GM18861 (cell line): ENCODE measurements around the gene GPC3.
"Not testable (repeated sequence)": the region's sequence is repeated elsewhere in the genome, so short reads cannot be mapped to it uniquely, and the experiment has no call there.

ENCODE experiments used
- ATAC-seq: cut with Tn5 transposase; IDR thresholded peaks from one replicate; pipeline ENCODE4 v1.9.1; 2021; ENCODE audit not compliant: unreplicated experiment

Gene GPC3

DNA sequence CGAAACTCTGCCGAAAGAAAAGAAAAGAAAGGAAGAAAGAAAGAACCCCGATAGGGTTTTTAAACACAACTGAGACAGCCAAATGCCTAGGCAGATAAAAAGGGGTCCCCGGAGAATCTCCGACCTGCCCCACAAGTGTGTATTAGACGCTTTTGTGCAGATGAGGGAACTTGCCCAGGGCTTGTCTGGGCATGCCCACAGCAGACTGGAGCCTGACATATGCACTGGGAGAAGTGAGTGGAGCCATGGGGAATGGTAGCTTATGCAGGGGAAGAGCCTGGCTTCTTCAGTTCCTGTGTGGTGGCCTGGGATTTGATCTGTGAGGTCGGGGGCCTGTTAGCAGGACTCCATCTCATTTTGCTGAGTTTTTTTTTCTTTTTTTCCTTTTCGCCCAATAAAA, 199.0 kb downstream of the GPC3 start:
- no peak for ATAC-seq

- peak; percentile 83 for ATAC-seq
Observed at GRCh38 chrX:133783274-133783673, 202.1 kb downstream of the GPC3 start.

DNA sequence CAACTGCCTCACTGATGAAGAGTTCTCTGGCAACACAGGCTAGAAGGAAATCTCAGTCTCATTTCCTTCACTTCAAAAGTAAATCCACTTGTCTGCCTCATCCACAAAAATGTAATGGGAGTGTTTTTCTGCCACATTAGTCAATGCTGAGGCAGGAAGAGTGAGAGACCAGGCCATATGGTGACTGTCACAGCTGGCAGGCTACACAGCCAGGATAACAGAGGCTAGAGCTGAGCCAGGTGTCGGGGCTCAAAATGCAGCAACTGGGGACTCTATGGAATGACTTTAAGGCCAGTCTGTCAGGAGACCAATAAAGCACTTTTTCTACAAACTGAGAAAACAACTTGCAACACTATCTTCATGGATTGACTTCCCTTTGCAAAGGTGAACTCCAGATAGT, 204.2 kb downstream of the GPC3 start:
- no peak for ATAC-seq

GRCh38 chrX:133776072-133776471, 209.3 kb downstream of the GPC3 start:
- ATAC-seq = no peak

GRCh38 chrX:133774807-133775206, 210.6 kb downstream of the GPC3 start:
- no peak for ATAC-seq

GRCh38 chrX:133771086-133771646, 214.2 kb downstream of the GPC3 start:
- ATAC-seq = no peak

DNA sequence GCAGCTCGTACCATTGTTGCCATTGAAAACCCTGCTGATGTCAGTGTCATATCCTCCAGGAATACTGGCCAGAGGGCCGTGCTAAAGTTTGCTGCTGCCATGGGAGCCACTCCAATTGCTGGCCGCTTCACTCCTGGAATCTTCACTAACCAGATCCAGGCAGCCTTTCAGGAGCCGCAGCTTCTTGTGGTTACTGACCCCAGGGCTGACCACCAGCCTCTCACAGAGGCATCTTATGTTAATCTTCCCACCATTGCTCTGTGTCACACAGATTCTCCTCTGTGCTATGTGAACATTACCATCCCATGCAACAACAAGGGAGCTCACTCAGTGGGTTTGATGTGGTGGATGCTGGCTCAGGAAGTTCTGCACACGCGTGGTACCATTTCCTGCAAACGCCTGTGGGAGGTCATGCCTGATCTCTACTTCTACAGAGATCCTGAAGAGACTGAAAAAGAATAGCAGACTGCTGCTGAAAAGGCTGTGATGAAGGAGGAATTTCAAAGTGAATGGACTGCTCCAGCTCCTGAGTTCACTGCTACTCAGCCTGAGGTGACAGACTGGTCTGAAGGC, 222.3 kb downstream of the GPC3 start:
- not testable (repeated sequence) for ATAC-seq

DNA sequence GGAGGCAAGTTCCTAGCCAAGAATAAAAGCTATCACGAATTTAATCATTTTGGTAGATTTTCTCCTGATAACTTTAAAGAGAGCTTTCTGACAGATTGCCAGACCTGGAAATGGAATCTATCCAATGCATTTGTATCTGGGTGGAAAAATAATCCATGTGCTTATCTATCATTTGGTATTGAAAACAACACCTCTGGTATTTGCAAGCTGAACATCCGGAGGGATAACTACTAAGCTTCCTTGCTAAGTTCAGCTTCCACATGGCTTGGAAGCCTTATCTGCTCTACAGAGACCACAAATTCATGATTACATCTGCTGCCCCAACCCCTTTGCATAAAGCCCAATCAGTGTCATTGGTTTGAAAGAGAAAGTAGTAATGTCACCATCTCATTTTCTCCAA, 230.7 kb downstream of the GPC3 start:
- ATAC-seq = no peak

- no peak for ATAC-seq
Observed at GRCh38 chrX:133749951-133750350, 235.4 kb downstream of the GPC3 start.

DNA sequence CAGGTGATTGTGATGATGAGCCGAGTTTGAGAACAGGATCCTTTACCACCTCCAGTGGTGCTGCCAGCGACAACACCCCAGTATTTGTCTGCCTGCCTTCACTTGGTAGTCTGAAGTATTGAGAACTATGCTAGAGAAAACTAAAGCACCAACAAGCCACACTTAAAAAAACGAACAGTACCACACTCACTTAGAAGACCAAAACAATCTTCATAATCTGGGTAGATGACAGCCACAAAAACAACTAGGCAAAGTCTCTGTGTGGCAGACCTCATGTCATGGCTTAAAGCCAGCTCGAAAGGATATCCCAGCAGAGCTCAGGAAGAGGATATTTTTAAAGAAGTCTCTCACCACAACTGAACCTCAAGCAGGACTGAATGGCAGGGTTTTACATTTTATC, 236.0 kb downstream of the GPC3 start:
- no peak for ATAC-seq

GRCh38 chrX:133747196-133747595, 238.2 kb downstream of the GPC3 start:
- no peak for ATAC-seq

GRCh38 chrX:133746593-133746992, 238.8 kb downstream of the GPC3 start:
- no peak for ATAC-seq

DNA sequence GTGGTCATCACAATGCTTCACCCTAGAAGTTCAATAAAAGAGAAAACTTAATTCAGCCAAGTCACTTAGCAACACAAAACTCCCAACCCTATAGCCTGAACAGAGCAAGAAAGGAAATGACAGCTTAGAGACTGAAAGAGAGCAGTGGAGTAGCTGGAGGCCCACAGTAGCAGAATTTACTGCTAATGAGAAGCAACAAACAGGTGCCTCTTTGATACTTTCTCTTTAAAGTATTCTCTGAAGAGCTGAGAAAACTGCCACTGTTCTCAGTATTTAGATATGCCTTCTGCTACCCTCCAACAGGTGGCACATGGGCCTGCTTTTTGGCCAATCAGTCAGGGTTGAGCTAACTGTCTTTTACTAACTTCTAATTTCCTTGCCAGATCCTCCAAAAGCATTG, 240.0 kb downstream of the GPC3 start:
- ATAC-seq = peak; percentile 67

DNA sequence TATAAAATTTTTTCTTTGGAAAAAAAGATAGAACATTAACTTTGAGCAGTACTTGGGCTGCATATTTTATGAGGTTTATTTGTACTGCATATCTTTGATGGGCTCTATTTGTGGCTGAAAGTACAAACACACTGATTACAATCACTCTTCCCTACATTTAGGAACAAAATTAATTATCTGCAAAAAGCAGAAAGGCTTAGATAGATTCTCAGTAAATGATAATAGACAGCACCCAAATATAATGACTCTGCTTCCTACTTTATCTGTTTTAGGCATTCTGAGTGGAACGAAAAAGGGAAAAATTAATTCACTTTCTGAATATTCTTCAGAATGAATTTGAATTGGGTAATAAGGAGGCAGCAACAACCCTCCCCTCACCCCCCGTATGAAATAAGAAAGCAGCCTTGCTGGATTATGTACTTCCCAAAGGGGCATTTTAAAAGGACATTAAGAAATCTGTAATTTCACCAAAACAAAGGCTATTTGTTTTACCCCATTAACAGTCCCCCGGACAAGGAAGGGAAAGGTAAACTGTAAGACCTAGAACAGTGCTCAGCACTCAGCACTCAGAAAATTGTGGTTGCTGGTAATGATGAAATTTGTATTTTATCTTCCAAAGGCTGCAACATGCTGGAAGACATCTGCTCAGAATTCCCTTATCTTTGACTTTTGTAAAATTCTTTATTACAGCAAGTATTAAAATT, 242.6 kb downstream of the GPC3 start:
- no peak for ATAC-seq

GRCh38 chrX:133741303-133741702, 244.1 kb downstream of the GPC3 start:
- no peak for ATAC-seq

DNA sequence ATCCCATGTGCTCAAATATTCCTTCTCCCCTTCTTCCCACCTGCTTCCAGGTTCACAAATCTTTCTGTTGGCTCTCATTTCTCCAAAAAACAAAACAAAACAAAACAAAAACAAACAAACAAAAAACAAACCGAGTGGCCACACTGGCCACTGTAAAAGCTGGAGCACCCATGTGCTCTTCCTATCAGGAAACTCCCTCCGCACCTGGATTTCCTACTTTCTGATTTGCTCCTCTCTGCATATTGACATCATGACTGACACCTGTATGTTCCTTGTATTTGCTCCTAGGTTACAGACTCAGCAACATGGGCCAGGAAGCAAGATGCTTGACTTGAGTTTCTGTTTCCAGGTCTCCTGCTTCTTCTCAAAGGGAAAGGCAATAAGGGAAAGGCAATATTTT, 258.8 kb downstream of the GPC3 start:
- ATAC-seq = no peak

DNA sequence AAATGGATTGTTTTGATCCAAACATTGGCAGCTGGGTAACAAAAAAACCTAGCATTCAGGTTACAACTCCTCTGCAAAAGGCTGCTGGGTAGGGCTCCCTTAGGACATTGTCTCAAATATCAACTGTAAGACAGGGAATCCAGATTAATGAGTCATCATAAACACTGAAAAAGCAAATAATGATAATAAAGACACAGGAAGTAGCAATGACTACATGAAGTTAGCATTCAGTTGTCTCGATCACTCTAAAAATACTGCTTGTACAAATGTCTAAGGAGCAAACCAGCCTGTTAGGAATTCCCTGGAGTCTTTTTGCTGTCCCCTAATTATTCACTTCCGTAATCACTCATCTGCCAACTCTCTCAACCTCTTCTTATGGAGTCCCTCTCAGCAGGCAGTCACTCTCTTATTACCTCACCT, 259.2 kb downstream of the GPC3 start:
- no peak for ATAC-seq

- no peak for ATAC-seq
Observed at GRCh38 chrX:133723930-133724329, 261.5 kb downstream of the GPC3 start.

GRCh38 chrX:133722756-133723155, 262.6 kb downstream of the GPC3 start:
- no peak for ATAC-seq

GRCh38 chrX:133720269-133720668, 265.1 kb downstream of the GPC3 start:
- ATAC-seq = not testable (repeated sequence)

GRCh38 chrX:133715715-133716114, 269.7 kb downstream of the GPC3 start:
- no peak for ATAC-seq

GRCh38 chrX:133709501-133709900, 275.9 kb downstream of the GPC3 start:
- no peak for ATAC-seq

GRCh38 chrX:133706890-133707289, 278.5 kb downstream of the GPC3 start:
- ATAC-seq = no peak
